ENCODE data around the gene SMARCA4.

The SMARCA4 gene

DNA sequence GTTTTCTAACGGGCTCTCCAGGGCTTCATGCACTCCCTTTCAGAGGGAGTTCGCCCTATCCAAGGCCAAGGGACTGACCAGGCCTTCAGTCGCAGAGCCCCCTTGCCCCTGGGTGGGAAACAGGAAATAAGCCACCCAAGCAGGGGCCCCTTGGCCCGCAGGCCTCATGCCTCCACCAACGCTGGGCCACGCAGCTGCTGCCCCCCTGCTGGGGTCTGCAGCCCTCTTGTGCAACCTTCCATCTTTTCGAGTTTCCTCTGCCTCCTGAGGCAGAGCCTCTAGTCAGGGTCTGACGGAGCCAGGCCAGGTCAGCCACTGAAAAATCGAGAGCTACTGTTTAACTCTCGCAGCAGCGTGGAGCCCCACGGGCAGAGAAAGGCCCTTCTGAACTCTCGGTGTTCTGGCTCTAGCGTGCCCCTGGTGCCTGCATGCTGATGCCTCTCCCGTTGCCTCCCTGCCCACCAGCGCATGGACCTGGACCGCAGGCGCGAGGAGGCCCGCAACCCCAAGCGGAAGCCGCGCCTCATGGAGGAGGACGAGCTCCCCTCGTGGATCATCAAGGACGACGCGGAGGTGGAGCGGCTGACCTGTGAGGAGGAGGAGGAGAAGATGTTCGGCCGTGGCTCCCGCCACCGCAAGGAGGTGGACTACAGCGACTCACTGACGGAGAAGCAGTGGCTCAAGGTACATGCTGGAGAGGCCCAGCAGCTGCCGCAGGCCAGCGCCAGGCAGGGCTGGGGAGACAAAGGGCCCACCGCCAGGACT, 73.8 kb downstream of the SMARCA4 start:
- DNase-seq (ENCODE audit: low read depth, low spot score): no peak
- no peaks in the 10 kb centered on the region for H3K27me3 ChIP-seq (ENCODE audit: control insufficient read depth, insufficient read depth, low read length)
- H3K9me3 ChIP-seq (ENCODE audit: control insufficient read depth, insufficient read depth, low read length): no peaks in the 10 kb centered on the region
- no peaks in the 10 kb centered on the region for H3K4me1 ChIP-seq (ENCODE audit: control insufficient read depth, insufficient read depth, low read length)
- peaks cover 62% of the 10 kb centered on the region for H3K36me3 ChIP-seq (ENCODE audit: control insufficient read depth, insufficient read depth, low read length)
- H3K4me3 ChIP-seq (ENCODE audit: low read length): no peak overlapping the region
- no peak overlapping the region for H3K27ac ChIP-seq (ENCODE audit: low read length)
- WGBS (ENCODE audit: insufficient coverage, insufficient read length): no CpG with 5 or more reads among the region's 38 CpGs

DNA sequence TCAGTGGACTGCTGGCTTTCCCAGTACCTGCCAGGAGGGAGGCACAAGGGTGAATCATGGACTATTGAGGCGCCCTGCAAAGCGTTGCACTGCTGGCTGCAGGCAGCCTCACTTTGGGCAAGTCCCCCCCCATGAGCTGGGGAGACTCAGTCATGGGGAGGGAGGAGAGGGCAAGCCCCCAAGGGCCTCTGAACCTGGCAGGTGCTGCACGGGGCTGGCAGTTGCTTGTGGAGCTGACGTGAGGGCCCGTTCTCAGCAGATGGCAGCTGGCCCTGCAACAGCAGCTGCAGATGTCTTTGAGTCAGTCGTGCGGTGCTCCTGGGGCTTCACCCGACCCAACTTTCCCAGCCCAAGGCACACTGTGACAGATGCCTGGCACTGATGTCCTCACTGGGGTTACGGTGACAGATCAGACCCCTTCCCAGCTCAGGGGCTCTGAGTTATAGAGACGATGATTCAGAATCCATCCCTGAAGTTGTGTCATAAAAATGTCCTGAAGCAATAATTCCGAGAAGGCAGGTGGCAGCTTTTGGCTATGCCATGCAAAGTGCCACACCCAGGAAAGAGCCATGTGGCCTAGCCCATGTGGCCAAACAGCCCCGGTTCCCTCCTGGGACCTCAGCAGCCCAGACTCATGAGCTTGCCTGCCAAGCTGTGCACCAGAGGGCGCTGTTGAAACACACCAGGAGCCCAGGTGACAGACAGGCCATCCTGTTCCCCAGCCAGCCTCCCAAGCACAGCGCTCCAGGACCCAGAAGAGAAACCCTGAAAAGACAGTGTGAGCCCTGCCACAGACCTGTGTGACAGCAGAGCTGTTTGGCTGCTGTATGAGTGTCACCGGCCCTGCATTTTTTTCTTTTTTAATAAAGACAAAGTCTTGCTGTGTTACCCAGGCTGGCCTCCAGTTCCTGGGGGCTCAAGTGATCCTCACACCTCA, 74.9 kb downstream of the SMARCA4 start:
- Histone ChIP-seq H3K4me3 (ENCODE audit: low read length) (no peak overlapping the region), H3K27ac (ENCODE audit: low read length) (no peak overlapping the region), H3K27me3 (ENCODE audit: control insufficient read depth, insufficient read depth, low read length) (no peaks in the 10 kb centered on the region), H3K36me3 (ENCODE audit: control insufficient read depth, insufficient read depth, low read length) (peaks cover 53% of the 10 kb centered on the region), H3K4me1 (ENCODE audit: control insufficient read depth, insufficient read depth, low read length) (no peaks in the 10 kb centered on the region), H3K9me3 (ENCODE audit: control insufficient read depth, insufficient read depth, low read length) (no peaks in the 10 kb centered on the region)
- peak; percentile 88 for DNase-seq (ENCODE audit: low read depth, low spot score)
- no CpG with 5 or more reads among the region's 15 CpGs for WGBS (ENCODE audit: insufficient coverage, insufficient read length)

DNA sequence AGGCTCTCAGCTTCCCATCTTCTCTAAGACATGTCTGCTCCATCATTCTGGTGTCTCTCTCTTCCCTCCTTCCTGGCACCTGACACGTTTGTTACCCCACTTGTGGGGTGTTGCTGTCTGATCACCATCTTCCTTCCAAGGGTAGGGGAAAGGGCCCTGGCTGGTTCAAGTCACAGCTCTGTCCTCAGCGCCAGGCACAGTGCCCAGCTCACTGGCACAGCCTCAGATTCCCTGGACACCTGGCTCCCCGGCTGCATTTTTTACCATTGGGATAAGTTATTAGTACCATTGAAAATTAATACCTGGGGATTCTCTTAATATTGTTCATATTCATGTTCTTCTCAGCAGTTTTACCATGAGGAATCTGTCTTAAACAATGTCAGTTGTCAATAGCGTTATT, 77.7 kb downstream of the SMARCA4 start:
- Histone ChIP-seq H3K4me1 (ENCODE audit: control insufficient read depth, insufficient read depth, low read length) (no peaks in the 10 kb centered on the region), H3K36me3 (ENCODE audit: control insufficient read depth, insufficient read depth, low read length) (peaks cover 40% of the 10 kb centered on the region)
- WGBS (ENCODE audit: insufficient coverage, insufficient read length): no CpG with 5 or more reads among the region's 4 CpGs

DNA sequence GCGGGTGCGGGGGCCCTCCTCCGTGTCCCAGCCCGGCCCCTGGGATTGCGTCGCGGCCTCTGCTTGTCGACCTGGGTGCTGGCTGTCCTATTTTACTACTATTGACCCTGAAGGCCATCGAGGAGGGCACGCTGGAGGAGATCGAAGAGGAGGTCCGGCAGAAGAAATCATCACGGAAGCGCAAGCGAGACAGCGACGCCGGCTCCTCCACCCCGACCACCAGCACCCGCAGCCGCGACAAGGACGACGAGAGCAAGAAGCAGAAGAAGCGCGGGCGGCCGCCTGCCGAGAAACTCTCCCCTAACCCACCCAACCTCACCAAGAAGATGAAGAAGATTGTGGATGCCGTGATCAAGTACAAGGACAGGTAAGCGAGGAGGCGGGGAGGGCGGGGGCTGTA, 80.4 kb downstream of the SMARCA4 start:
- no peaks in the 10 kb centered on the region for H3K9me3 ChIP-seq (ENCODE audit: control insufficient read depth, insufficient read depth, low read length)
- DNase-seq (ENCODE audit: low read depth, low spot score): no peak
- no peak overlapping the region for H3K4me3 ChIP-seq (ENCODE audit: low read length)
- H3K27me3 ChIP-seq (ENCODE audit: control insufficient read depth, insufficient read depth, low read length): no peaks in the 10 kb centered on the region
- no peak overlapping the region for H3K27ac ChIP-seq (ENCODE audit: low read length)
- no peaks in the 10 kb centered on the region for H3K4me1 ChIP-seq (ENCODE audit: control insufficient read depth, insufficient read depth, low read length)
- WGBS (ENCODE audit: insufficient coverage, insufficient read length): no CpG with 5 or more reads among the region's 33 CpGs
- H3K36me3 ChIP-seq (ENCODE audit: control insufficient read depth, insufficient read depth, low read length): peaks cover 19% of the 10 kb centered on the region

More for the DNA sequence above, 77.7 kb downstream of the SMARCA4 start:
- Histone ChIP-seq H3K27ac (ENCODE audit: low read length) (no peak overlapping the region), H3K4me3 (ENCODE audit: low read length) (no peak overlapping the region), H3K27me3 (ENCODE audit: control insufficient read depth, insufficient read depth, low read length) (no peaks in the 10 kb centered on the region), H3K9me3 (ENCODE audit: control insufficient read depth, insufficient read depth, low read length) (no peaks in the 10 kb centered on the region)
- DNase-seq (ENCODE audit: low read depth, low spot score): no peak

DNA sequence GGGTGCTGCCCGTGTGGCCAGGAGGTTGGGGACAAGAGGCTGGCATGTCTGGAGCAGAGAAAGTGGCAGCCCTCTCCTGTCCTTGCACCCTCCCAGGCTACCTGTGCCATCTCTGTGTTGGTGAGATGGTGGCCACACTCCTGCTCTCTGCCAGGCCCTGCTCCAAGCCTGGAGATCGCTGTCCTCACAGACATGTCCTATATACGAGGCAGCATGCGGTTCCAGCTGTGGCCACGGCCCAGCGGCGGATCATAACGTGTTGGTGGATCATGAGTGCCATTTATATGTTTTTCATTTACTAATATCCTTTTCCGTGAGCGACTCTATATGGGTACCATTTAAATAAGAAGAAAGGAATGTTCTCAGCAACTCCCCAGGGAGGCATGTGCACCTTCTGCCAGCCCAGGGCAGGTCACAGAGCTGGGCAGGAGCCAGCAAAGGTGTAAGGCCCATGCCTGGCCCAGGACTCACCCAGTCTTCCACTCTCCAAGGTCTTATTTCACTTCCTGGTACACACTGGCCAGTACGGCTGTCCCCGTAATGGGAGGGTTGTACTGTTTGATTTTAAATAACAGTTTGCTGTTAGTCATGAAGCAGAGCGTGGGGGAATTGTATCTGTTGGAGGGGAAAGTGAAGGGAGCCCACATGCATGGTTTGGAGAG, 81.3 kb downstream of the SMARCA4 start:
- H3K27ac ChIP-seq (ENCODE audit: low read length): no peak overlapping the region
- H3K36me3 ChIP-seq (ENCODE audit: control insufficient read depth, insufficient read depth, low read length): peaks cover 12% of the 10 kb centered on the region
- no peaks in the 10 kb centered on the region for H3K27me3 ChIP-seq (ENCODE audit: control insufficient read depth, insufficient read depth, low read length)
- no CpG with 5 or more reads among the region's 13 CpGs for WGBS (ENCODE audit: insufficient coverage, insufficient read length)
- no peaks in the 10 kb centered on the region for H3K9me3 ChIP-seq (ENCODE audit: control insufficient read depth, insufficient read depth, low read length)
- H3K4me1 ChIP-seq (ENCODE audit: control insufficient read depth, insufficient read depth, low read length): no peaks in the 10 kb centered on the region
- no peak for DNase-seq (ENCODE audit: low read depth, low spot score)
- no peak overlapping the region for H3K4me3 ChIP-seq (ENCODE audit: low read length)

DNA sequence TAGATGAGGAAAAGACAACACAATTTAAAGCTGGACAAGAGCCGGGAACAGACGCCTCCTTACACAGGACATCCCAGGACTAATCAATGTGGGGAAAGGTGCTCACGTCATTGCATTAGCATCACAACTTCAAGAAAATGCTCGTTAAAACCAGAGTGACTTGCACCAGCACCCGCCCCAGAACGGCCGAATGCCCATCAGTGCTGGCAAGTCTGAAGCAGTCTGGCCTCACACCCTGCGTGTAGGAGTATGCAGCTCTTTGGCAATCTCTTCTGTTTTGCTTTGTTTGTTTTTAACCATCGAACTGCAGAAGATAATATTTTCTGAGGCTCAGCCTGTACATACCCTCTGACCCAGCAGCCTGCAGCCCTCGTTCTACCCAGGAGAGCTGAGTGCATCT, 83.6 kb downstream of the SMARCA4 start:
- Histone ChIP-seq H3K4me1 (ENCODE audit: control insufficient read depth, insufficient read depth, low read length) (no peaks in the 10 kb centered on the region), H3K9me3 (ENCODE audit: control insufficient read depth, insufficient read depth, low read length) (no peaks in the 10 kb centered on the region), H3K27me3 (ENCODE audit: control insufficient read depth, insufficient read depth, low read length) (no peaks in the 10 kb centered on the region), H3K36me3 (ENCODE audit: control insufficient read depth, insufficient read depth, low read length) (peaks cover 9% of the 10 kb centered on the region), H3K27ac (ENCODE audit: low read length) (no peak overlapping the region), H3K4me3 (ENCODE audit: low read length) (no peak overlapping the region)
- WGBS (ENCODE audit: insufficient coverage, insufficient read length): no CpG with 5 or more reads among the region's 10 CpGs
- DNase-seq (ENCODE audit: low read depth, low spot score): no peak

DNA sequence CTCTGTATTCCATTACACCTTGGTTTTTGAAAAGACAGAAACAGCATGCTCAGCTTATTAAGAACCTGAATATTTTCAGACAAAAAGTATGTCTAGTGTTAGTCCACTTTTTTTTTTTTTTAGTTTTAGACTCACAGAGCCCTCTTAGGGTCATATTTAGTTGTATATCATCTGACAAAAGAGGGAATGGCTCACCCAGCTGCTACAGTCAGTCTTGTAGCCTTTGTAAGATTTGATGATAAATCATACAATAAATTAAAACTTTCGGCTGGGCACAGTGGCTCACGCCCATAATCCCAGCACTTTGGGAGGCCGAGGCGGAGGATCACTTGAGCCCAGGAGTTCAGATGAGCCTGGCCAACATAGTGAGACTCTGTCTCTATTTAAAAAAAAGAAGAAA, 84.7 kb downstream of the SMARCA4 start:
- Histone ChIP-seq H3K4me1 (ENCODE audit: control insufficient read depth, insufficient read depth, low read length) (no peaks in the 10 kb centered on the region), H3K36me3 (ENCODE audit: control insufficient read depth, insufficient read depth, low read length) (peaks cover 9% of the 10 kb centered on the region), H3K9me3 (ENCODE audit: control insufficient read depth, insufficient read depth, low read length) (no peaks in the 10 kb centered on the region), H3K27ac (ENCODE audit: low read length) (no peak overlapping the region), H3K4me3 (ENCODE audit: low read length) (no peak overlapping the region), H3K27me3 (ENCODE audit: control insufficient read depth, insufficient read depth, low read length) (no peaks in the 10 kb centered on the region)
- no CpG with 5 or more reads among the region's 4 CpGs for WGBS (ENCODE audit: insufficient coverage, insufficient read length)
- no peak for DNase-seq (ENCODE audit: low read depth, low spot score)

DNA sequence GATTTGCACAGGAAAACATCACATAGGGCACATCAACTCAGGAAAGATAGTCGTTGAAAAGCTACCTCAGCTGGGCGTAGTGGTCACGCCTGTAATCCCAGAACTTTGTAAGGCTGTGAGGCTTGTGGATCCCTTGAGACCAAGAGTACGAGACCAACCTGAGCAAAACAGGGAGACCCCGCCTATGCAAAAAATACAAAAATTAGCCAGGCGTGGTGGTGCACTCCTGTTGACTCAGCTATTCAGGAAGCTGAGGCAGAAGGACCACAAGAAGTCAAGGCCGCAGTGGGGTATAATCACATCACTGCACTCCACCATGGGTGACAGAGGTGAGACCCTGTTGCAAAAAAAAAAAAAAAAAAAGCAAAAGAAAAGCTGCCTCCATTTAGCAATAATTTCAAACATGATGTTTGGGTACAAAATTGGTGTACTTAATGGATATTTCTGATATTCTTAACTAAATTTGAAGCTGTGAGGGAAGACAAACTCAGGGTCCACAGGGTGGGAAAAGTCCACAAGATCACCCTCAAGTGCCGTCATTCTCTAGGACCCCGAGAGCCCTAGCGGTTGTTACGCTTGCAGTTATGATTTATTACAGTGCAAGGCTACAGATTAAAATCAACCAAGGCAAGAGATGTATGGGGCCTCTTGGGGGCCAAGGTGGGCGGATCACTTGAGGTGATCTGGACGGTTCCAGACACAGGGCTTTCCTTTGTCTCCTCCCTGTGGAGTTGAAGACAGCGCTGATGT, 86.0 kb downstream of the SMARCA4 start:
- DNase-seq (ENCODE audit: low read depth, low spot score): no peak
- Histone ChIP-seq H3K27ac (ENCODE audit: low read length) (no peak overlapping the region), H3K4me1 (ENCODE audit: control insufficient read depth, insufficient read depth, low read length) (no peaks in the 10 kb centered on the region), H3K4me3 (ENCODE audit: low read length) (no peak overlapping the region), H3K27me3 (ENCODE audit: control insufficient read depth, insufficient read depth, low read length) (no peaks in the 10 kb centered on the region), H3K36me3 (ENCODE audit: control insufficient read depth, insufficient read depth, low read length) (peaks cover 5% of the 10 kb centered on the region), H3K9me3 (ENCODE audit: control insufficient read depth, insufficient read depth, low read length) (no peaks in the 10 kb centered on the region)
- no CpG with 5 or more reads among the region's 14 CpGs for WGBS (ENCODE audit: insufficient coverage, insufficient read length)

DNA sequence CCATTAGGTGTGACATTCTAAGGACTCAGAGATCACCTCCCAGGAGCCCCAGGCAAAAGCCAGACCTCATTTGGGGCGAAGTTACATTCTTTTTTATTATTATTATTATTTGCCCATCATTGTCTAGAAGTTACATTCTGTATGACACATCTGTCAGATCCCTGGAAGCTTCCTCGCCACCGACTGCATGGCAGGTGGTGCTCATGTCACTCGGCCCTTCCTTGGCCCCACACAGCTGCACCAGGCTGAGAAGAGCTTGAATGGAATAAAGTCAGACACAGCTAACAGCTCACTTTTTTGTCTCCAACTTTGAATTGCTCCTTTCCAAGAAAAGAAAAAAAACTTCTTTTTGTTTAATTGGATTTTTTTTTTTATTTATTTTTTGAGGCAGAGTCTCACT, 87.0 kb downstream of the SMARCA4 start:
- H3K4me1 ChIP-seq (ENCODE audit: control insufficient read depth, insufficient read depth, low read length): no peaks in the 10 kb centered on the region
- no peaks in the 10 kb centered on the region for H3K9me3 ChIP-seq (ENCODE audit: control insufficient read depth, insufficient read depth, low read length)
- no CpG with 5 or more reads among the region's 4 CpGs for WGBS (ENCODE audit: insufficient coverage, insufficient read length)
- no peaks in the 10 kb centered on the region for H3K27me3 ChIP-seq (ENCODE audit: control insufficient read depth, insufficient read depth, low read length)
- no peak overlapping the region for H3K4me3 ChIP-seq (ENCODE audit: low read length)
- DNase-seq (ENCODE audit: low read depth, low spot score): no peak
- H3K36me3 ChIP-seq (ENCODE audit: control insufficient read depth, insufficient read depth, low read length): peaks cover 3% of the 10 kb centered on the region; the same call in 1 of the 2 replicates
- H3K27ac ChIP-seq (ENCODE audit: low read length): no peak overlapping the region
